ENCODE data around the gene LECT2.
A peak's percentile ranks its signal among the peaks of the same experiment; 100 is the strongest.

LECT2 gene

DNA sequence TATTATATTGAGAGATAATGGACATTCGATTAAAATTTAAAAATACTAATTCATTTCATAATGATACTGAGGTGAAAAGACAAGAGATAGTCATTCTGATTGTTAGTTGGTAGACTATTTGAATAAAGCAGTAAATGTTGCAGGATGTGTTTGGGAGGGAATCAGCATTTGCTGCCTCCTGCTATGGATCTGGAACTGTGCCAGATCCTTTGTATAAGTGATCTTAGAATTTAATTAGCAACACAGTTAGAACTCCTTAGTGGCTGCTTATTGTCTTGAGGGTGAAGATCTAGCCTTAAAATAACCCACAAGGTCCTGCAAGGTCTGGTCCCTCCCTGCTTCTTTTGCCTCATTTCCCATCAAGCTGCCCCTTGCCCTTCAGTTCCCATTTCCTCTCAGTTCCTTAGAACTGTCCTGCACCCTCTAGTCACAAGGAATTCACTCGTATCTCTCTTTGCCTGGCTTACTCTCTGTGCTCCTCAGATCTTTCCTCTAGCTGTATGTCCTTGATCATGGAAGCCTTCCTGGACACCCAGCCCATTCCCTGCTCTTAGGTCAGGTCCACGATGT, 12.5 kb downstream of the LECT2 start:
- no peaks in the 10 kb centered on the region for H3K27me3 ChIP-seq (ENCODE audit: control insufficient read depth, insufficient read depth, low read length)
- no peak for DNase-seq (ENCODE audit: low read depth, low spot score)
- no peak overlapping the region for H3K27ac ChIP-seq (ENCODE audit: low read length)
- H3K4me3 ChIP-seq (ENCODE audit: low read length) = no peak overlapping the region
- no peaks in the 10 kb centered on the region for H3K4me1 ChIP-seq (ENCODE audit: control insufficient read depth, insufficient read depth, low read length)
- no CpG with 5 or more reads among the region's 3 CpGs for WGBS (ENCODE audit: insufficient coverage, insufficient read length)
- no peaks in the 10 kb centered on the region for H3K36me3 ChIP-seq (ENCODE audit: control insufficient read depth, insufficient read depth, low read length)
- no peaks in the 10 kb centered on the region for H3K9me3 ChIP-seq (ENCODE audit: control insufficient read depth, insufficient read depth, low read length)

- no peak for DNase-seq (ENCODE audit: low read depth, low spot score)
- no peaks in the 10 kb centered on the region for H3K9me3 ChIP-seq (ENCODE audit: control insufficient read depth, insufficient read depth, low read length)
- WGBS (ENCODE audit: insufficient coverage, insufficient read length) = no CpG with 5 or more reads among the region's 2 CpGs
- H3K4me1 ChIP-seq (ENCODE audit: control insufficient read depth, insufficient read depth, low read length) = no peaks in the 10 kb centered on the region
- H3K27me3 ChIP-seq (ENCODE audit: control insufficient read depth, insufficient read depth, low read length) = no peaks in the 10 kb centered on the region
- H3K27ac ChIP-seq (ENCODE audit: low read length) = no peak overlapping the region
- no peaks in the 10 kb centered on the region for H3K36me3 ChIP-seq (ENCODE audit: control insufficient read depth, insufficient read depth, low read length)
- H3K4me3 ChIP-seq (ENCODE audit: low read length) = no peak overlapping the region
Measured at GRCh38 chr5:135941711-135942110, 13.1 kb downstream of the LECT2 start.

- Histone ChIP-seq H3K36me3 (ENCODE audit: control insufficient read depth, insufficient read depth, low read length) (no peaks in the 10 kb centered on the region), H3K4me1 (ENCODE audit: control insufficient read depth, insufficient read depth, low read length) (no peaks in the 10 kb centered on the region), H3K4me3 (ENCODE audit: low read length) (no peak overlapping the region), H3K9me3 (ENCODE audit: control insufficient read depth, insufficient read depth, low read length) (no peaks in the 10 kb centered on the region), H3K27me3 (ENCODE audit: control insufficient read depth, insufficient read depth, low read length) (peaks cover 3% of the 10 kb centered on the region; the same call in 1 of the 2 replicates), H3K27ac (ENCODE audit: low read length) (no peak overlapping the region)
- WGBS (ENCODE audit: insufficient coverage, insufficient read length) = no CpG with 5 or more reads among the region's 5 CpGs
- no peak for DNase-seq (ENCODE audit: low read depth, low spot score)
Measured at GRCh38 chr5:135937245-135937911, 17.4 kb downstream of the LECT2 start.

GRCh38 chr5:135934939-135935338, 19.8 kb downstream of the LECT2 start:
- H3K9me3 ChIP-seq (ENCODE audit: control insufficient read depth, insufficient read depth, low read length) = no peaks in the 10 kb centered on the region
- H3K4me3 ChIP-seq (ENCODE audit: low read length) = no peak overlapping the region
- H3K36me3 ChIP-seq (ENCODE audit: control insufficient read depth, insufficient read depth, low read length) = no peaks in the 10 kb centered on the region
- H3K4me1 ChIP-seq (ENCODE audit: control insufficient read depth, insufficient read depth, low read length) = no peaks in the 10 kb centered on the region
- peaks cover 18% of the 10 kb centered on the region for H3K27me3 ChIP-seq (ENCODE audit: control insufficient read depth, insufficient read depth, low read length)
- H3K27ac ChIP-seq (ENCODE audit: low read length) = no peak overlapping the region
- DNase-seq (ENCODE audit: low read depth, low spot score) = no peak
- no CpG with 5 or more reads among the region's 3 CpGs for WGBS (ENCODE audit: insufficient coverage, insufficient read length)

- Histone ChIP-seq H3K4me3 (ENCODE audit: low read length) (peak overlapping the region; percentile 72; the same call in 1 of the 2 replicates), H3K9me3 (ENCODE audit: control insufficient read depth, insufficient read depth, low read length) (no peaks in the 10 kb centered on the region), H3K4me1 (ENCODE audit: control insufficient read depth, insufficient read depth, low read length) (no peaks in the 10 kb centered on the region), H3K36me3 (ENCODE audit: control insufficient read depth, insufficient read depth, low read length) (no peaks in the 10 kb centered on the region), H3K27me3 (ENCODE audit: control insufficient read depth, insufficient read depth, low read length) (peaks cover 18% of the 10 kb centered on the region), H3K27ac (ENCODE audit: low read length) (no peak overlapping the region)
- no peak for DNase-seq (ENCODE audit: low read depth, low spot score)
- no CpG with 5 or more reads among the region's 18 CpGs for WGBS (ENCODE audit: insufficient coverage, insufficient read length)
Measured at GRCh38 chr5:135930949-135931295, 23.9 kb downstream of the LECT2 start.

- H3K27me3 ChIP-seq (ENCODE audit: control insufficient read depth, insufficient read depth, low read length) = peaks cover 18% of the 10 kb centered on the region
- no CpG with 5 or more reads among the region's 99 CpGs for WGBS (ENCODE audit: insufficient coverage, insufficient read length)
- DNase-seq (ENCODE audit: low read depth, low spot score) = no peak
- H3K9me3 ChIP-seq (ENCODE audit: control insufficient read depth, insufficient read depth, low read length) = no peaks in the 10 kb centered on the region
- no peaks in the 10 kb centered on the region for H3K36me3 ChIP-seq (ENCODE audit: control insufficient read depth, insufficient read depth, low read length)
- no peak overlapping the region for H3K27ac ChIP-seq (ENCODE audit: low read length)
- H3K4me3 ChIP-seq (ENCODE audit: low read length) = peak overlapping the region; percentile 72; the same call in 1 of the 2 replicates
- no peaks in the 10 kb centered on the region for H3K4me1 ChIP-seq (ENCODE audit: control insufficient read depth, insufficient read depth, low read length)
Measured at GRCh38 chr5:135930029-135930948, 24.5 kb downstream of the LECT2 start.

DNA sequence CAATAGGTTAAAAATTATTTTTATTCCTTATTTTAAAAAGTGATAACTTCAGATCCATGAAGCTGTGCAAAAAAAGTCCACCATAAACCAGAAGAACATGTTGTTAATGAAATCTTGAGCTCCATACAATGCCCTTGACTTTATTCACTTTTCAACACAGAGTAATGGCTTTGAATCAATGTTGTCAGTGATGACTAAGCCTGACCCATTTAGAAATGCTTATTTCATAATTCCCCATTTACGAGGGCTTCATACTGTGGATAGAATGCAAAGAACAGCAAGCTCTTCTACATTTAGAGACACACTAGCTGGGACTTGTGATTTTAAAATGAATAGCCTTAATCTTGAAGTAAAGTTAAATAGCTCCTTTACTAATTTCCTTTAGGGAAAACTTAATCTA, 33.4 kb downstream of the LECT2 start:
- no CpG with 5 or more reads among the region's 1 CpG for WGBS (ENCODE audit: insufficient coverage, insufficient read length)
- DNase-seq (ENCODE audit: low read depth, low spot score) = no peak
- Histone ChIP-seq H3K27ac (ENCODE audit: low read length) (no peak overlapping the region), H3K27me3 (ENCODE audit: control insufficient read depth, insufficient read depth, low read length) (no peaks in the 10 kb centered on the region), H3K36me3 (ENCODE audit: control insufficient read depth, insufficient read depth, low read length) (no peaks in the 10 kb centered on the region), H3K4me3 (ENCODE audit: low read length) (no peak overlapping the region), H3K9me3 (ENCODE audit: control insufficient read depth, insufficient read depth, low read length) (no peaks in the 10 kb centered on the region), H3K4me1 (ENCODE audit: control insufficient read depth, insufficient read depth, low read length) (no peaks in the 10 kb centered on the region)

DNA sequence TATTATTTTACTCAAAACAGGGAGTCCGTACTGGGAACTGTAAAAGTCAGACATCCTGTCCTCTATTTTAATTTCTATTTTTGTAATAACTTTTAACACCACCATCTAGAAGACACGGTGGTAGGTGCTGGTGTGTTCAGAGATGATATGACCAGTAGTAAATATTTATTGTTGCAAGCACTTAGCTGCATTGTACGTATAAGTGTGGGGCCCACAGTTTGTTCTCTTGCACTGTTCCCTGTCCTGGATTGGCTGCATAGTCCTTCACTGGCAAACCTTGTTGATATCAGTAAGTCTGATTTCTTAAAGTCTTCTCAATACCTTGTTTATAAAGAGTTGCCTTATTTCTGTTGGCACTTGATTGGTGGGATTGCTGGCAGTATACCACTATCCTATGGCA, 34.6 kb downstream of the LECT2 start:
- H3K4me1 ChIP-seq (ENCODE audit: control insufficient read depth, insufficient read depth, low read length) = no peaks in the 10 kb centered on the region
- no peaks in the 10 kb centered on the region for H3K9me3 ChIP-seq (ENCODE audit: control insufficient read depth, insufficient read depth, low read length)
- DNase-seq (ENCODE audit: low read depth, low spot score) = no peak
- H3K27me3 ChIP-seq (ENCODE audit: control insufficient read depth, insufficient read depth, low read length) = no peaks in the 10 kb centered on the region
- H3K27ac ChIP-seq (ENCODE audit: low read length) = no peak overlapping the region
- no peaks in the 10 kb centered on the region for H3K36me3 ChIP-seq (ENCODE audit: control insufficient read depth, insufficient read depth, low read length)
- WGBS (ENCODE audit: insufficient coverage, insufficient read length) = no CpG with 5 or more reads among the region's 3 CpGs
- H3K4me3 ChIP-seq (ENCODE audit: low read length) = no peak overlapping the region

- Histone ChIP-seq H3K4me1 (ENCODE audit: control insufficient read depth, insufficient read depth, low read length) (no peaks in the 10 kb centered on the region), H3K27me3 (ENCODE audit: control insufficient read depth, insufficient read depth, low read length) (no peaks in the 10 kb centered on the region), H3K4me3 (ENCODE audit: low read length) (no peak overlapping the region), H3K36me3 (ENCODE audit: control insufficient read depth, insufficient read depth, low read length) (no peaks in the 10 kb centered on the region), H3K27ac (ENCODE audit: low read length) (no peak overlapping the region), H3K9me3 (ENCODE audit: control insufficient read depth, insufficient read depth, low read length) (no peaks in the 10 kb centered on the region)
- no peak for DNase-seq (ENCODE audit: low read depth, low spot score)
- WGBS (ENCODE audit: insufficient coverage, insufficient read length) = no CpG with 5 or more reads among the region's 8 CpGs
Measured at GRCh38 chr5:135916638-135917263, 38.0 kb downstream of the LECT2 start.

GRCh38 chr5:135915466-135916001, 39.2 kb downstream of the LECT2 start:
- DNase-seq (ENCODE audit: low read depth, low spot score) = no peak
- H3K27me3 ChIP-seq (ENCODE audit: control insufficient read depth, insufficient read depth, low read length) = no peaks in the 10 kb centered on the region
- no peaks in the 10 kb centered on the region for H3K4me1 ChIP-seq (ENCODE audit: control insufficient read depth, insufficient read depth, low read length)

More at GRCh38 chr5:135915466-135916001, 39.2 kb downstream of the LECT2 start:
- no CpG with 5 or more reads among the region's 5 CpGs for WGBS (ENCODE audit: insufficient coverage, insufficient read length)
- no peaks in the 10 kb centered on the region for H3K9me3 ChIP-seq (ENCODE audit: control insufficient read depth, insufficient read depth, low read length)
- H3K27ac ChIP-seq (ENCODE audit: low read length) = no peak overlapping the region
- H3K4me3 ChIP-seq (ENCODE audit: low read length) = no peak overlapping the region
- no peaks in the 10 kb centered on the region for H3K36me3 ChIP-seq (ENCODE audit: control insufficient read depth, insufficient read depth, low read length)
